HCT116 (cell line): Measurements from ENCODE around the gene FUCA2. TPM values are rescaled to one million over a fixed set of nuclear protein-coding genes. Genes with fewer than 3 reads are reported as not detected.

Experiments used
- ATAC-seq: fragments of 200-7000 bp; cut with Tn5 transposase; 2 replicates; pipeline ENCODE4 v1.9.1; 2020; ENCODE audit warnings: mild to moderate bottlenecking, moderate library complexity
- BruUV-seq: library from RNA; stranded (reverse); fragments of 400-500 nt; replicated peaks from 2 replicates; lab custom pipeline; 2021; lab: Mats Ljungman, UMichigan
- CTCF ChIA-PET: fragments of 300-600 bp; sonication (Branson Sonifier 250); formaldehyde crosslinking; loops from one replicate; lab custom pipeline; 2021; ENCODE audit warnings: antibody characterized with exemption; lab: Charles Lee
- POLR2A ChIA-PET: fragments of 300-600, 350-600 bp; sonication (Branson Sonifier 250); formaldehyde crosslinking; loops from one replicate; lab custom pipeline; 2021; ENCODE audit warnings: antibody characterized with exemption; lab: Charles Lee
- RAD21 ChIA-PET, 2 experiments: fragments of 300-600 bp; sonication (Branson Sonifier 250); formaldehyde crosslinking; loops; one replicate each; lab custom pipeline; 2023; ENCODE audit warnings: low total read pairs in 2 of 2; ENCODE audit not compliant: uncharacterized antibody in 2 of 2, unreplicated experiment in 2 of 2, low non-redundant PET in 1 of 2; lab: Charles Lee
- DNase-seq: peaks from one replicate; pipeline ENCODE4 v3.0.0-alpha.2; 2010; ENCODE audit warnings: low read depth, low spot score
- H2AFZ ChIP-seq: fragments of 200-600 bp; shearing (Covaris generic), sonication (generic); 2 replicates; pipeline ENCODE4 v1.6.1; 2017; ENCODE audit warnings: low read depth, mixed run types, mixed read lengths, antibody characterized with exemption, low read length; ENCODE audit not compliant: poor library complexity, severe bottlenecking
- H3K27ac ChIP-seq: 2 replicates; pipeline ENCODE4 v1.5.1; 2012; ENCODE audit warnings: low read depth, low read length
- H3K27me3 ChIP-seq: fragments of 200-600 bp; sonication (generic); 2 replicates; pipeline ENCODE4 v1.6.1; 2016; ENCODE audit warnings: mixed run types, low read length, mixed read lengths; ENCODE audit not compliant: insufficient read depth
- H3K36me3 ChIP-seq, 2 experiments: fragments of 200-500 bp in 1 of 2; fragments of 200-600 bp in 1 of 2; sonication (Bioruptor generic) in 1 of 2; sonication (generic) in 1 of 2; 2 replicates each; pipeline versions ENCODE4 v1.5.1 to v1.6.1; 2014 to 2016; ENCODE audit warnings: low read length in 2 of 2, inconsistent platforms in 1 of 2, mixed read lengths in 1 of 2, mixed run types in 1 of 2; ENCODE audit not compliant: insufficient read depth in 2 of 2, control insufficient read depth in 1 of 2
- H3K4me1 ChIP-seq, 2 experiments: fragments of 200-600 bp in 1 of 2; sonication (generic) in 1 of 2; 2 replicates each; pipeline versions ENCODE4 v1.5.1 to v1.6.1; 2012 to 2017; ENCODE audit warnings: low read length in 2 of 2, inconsistent platforms in 1 of 2, mild to moderate bottlenecking in 1 of 2, mixed read lengths in 1 of 2, mixed run types in 1 of 2, moderate library complexity in 1 of 2; ENCODE audit not compliant: insufficient read depth in 2 of 2, control insufficient read depth in 1 of 2
- H3K4me2 ChIP-seq: fragments of 200-600 bp; sonication (generic); 2 replicates; pipeline ENCODE4 v1.6.1; 2017; ENCODE audit warnings: mixed run types, low read length, mixed read lengths
- H3K4me3 ChIP-seq, 2 experiments: fragments of 200-600 bp in 1 of 2; sonication (generic) in 1 of 2; replicated peaks in 1 of 2; 2 replicates each; pipeline ENCODE4 v1.5.1; 2011 to 2016; ENCODE audit warnings: low read length in 2 of 2, control low read depth in 1 of 2, low read depth in 1 of 2, mild to moderate bottlenecking in 1 of 2, mixed read lengths in 1 of 2, mixed run types in 1 of 2
- H3K79me2 ChIP-seq: fragments of 200-600 bp; sonication (generic); 2 replicates; pipeline ENCODE4 v1.6.1; 2017; ENCODE audit warnings: mild to moderate bottlenecking, mixed run types, low read length, moderate library complexity, mixed read lengths; ENCODE audit not compliant: insufficient read depth
- H3K9ac ChIP-seq: fragments of 200-600 bp; sonication (generic); 2 replicates; pipeline ENCODE4 v1.6.1; 2016; ENCODE audit warnings: low read length, mixed read lengths
- H3K9me2 ChIP-seq: fragments of 200-600 bp; sonication (generic), shearing (Covaris generic); 2 replicates; pipeline ENCODE4 v1.6.1; 2017; ENCODE audit warnings: mixed run types, mild to moderate bottlenecking, moderate library complexity; ENCODE audit not compliant: insufficient read depth
- H3K9me3 ChIP-seq, 2 experiments: fragments of 200-500 bp in 1 of 2; fragments of 200-600 bp in 1 of 2; sonication (Bioruptor generic) in 1 of 2; sonication (generic) in 1 of 2; 2 replicates each; pipeline ENCODE4 v1.6.1; 2014 to 2017; ENCODE audit warnings: low read length in 2 of 2, mixed read lengths in 2 of 2, inconsistent platforms in 1 of 2, low read depth in 1 of 2, mild to moderate bottlenecking in 1 of 2, mixed run types in 1 of 2, moderate library complexity in 1 of 2; ENCODE audit not compliant: control insufficient read depth in 1 of 2, insufficient read depth in 1 of 2
- H4K20me1 ChIP-seq: fragments of 200-600 bp; sonication (generic), shearing (Covaris generic); 2 replicates; pipeline ENCODE4 v1.6.1; 2017; ENCODE audit warnings: mixed run types, mild to moderate bottlenecking, moderate library complexity; ENCODE audit not compliant: insufficient read depth
- ELF1 ChIP-seq: IDR thresholded peaks from 2 replicates; pipeline ENCODE4 v1.6.1; 2012; ENCODE audit warnings: low read depth, borderline replicate concordance
- JUND ChIP-seq: IDR thresholded peaks from 2 replicates; pipeline ENCODE4 v1.6.1; 2012
- RAD21 ChIP-seq: IDR thresholded peaks from 2 replicates; pipeline ENCODE4 v1.6.1; 2012; ENCODE audit warnings: low read depth, mild to moderate bottlenecking
- REST ChIP-seq: IDR thresholded peaks from 2 replicates; pipeline ENCODE4 v1.6.1; 2012; ENCODE audit warnings: low read depth
- SIN3A ChIP-seq: IDR thresholded peaks from 2 replicates; pipeline ENCODE4 v1.6.1; 2012; ENCODE audit warnings: low read depth
- SP1 ChIP-seq: IDR thresholded peaks from 2 replicates; pipeline ENCODE4 v1.6.1; 2012; ENCODE audit warnings: low read depth
- SRF ChIP-seq: IDR thresholded peaks from 2 replicates; pipeline ENCODE4 v1.6.1; 2012; ENCODE audit warnings: low read depth
- TCF7L2 ChIP-seq: IDR thresholded peaks from 2 replicates; pipeline ENCODE4 v1.7.0; 2011; ENCODE audit warnings: borderline replicate concordance, inconsistent platforms; ENCODE audit not compliant: insufficient read depth, insufficient read length; ENCODE audit errors: extremely low read depth
- YY1 ChIP-seq: IDR thresholded peaks from 2 replicates; pipeline ENCODE4 v1.6.1; 2011; ENCODE audit warnings: low read length, low read depth, moderate library complexity, mild to moderate bottlenecking; ENCODE audit not compliant: insufficient replicate concordance; ENCODE audit errors: extremely low read depth
- ZBTB33 ChIP-seq: IDR thresholded peaks from 2 replicates; pipeline ENCODE4 v1.6.1; 2011; ENCODE audit warnings: mild to moderate bottlenecking, low read length, moderate library complexity; ENCODE audit not compliant: insufficient replicate concordance; ENCODE audit errors: extremely low read depth
- ZNF274 ChIP-seq: fragments of 200-500 bp; sonication (Bioruptor generic); IDR thresholded peaks from 2 replicates; pipeline ENCODE4 v1.6.1; 2014; ENCODE audit warnings: mild to moderate bottlenecking, low read depth, low read length, inconsistent platforms
- intact Hi-C: fragments of 100-400 bp; cut with micrococcal nuclease; formaldehyde crosslinking; loops from 2 replicates; pipeline ENCODE4 v1.10.0; 2022
- total RNA-seq: library from RNA; stranded (reverse); gene quantifications from one replicate; pipeline ENCODE4 v1.2.1, GENCODE V29; 2021; ENCODE audit not compliant: unreplicated experiment

FUCA2 gene
- total RNA-seq, 1 experiment from 2014 or later: 75.4 TPM

- TF ChIP-seq REST (no peak), SRF (no peak), ZBTB33 (no peak), JUND (no peak)
- TF ChIP-seq, all 23 proteins: peak for 0
Observed at GRCh38 chr6:143535189-143535614, 23.7 kb upstream of the FUCA2 start (continued).

- peaks cover 3 to 7% of the 10 kb centered on the region in 2 experiments; a peak in 3 of 4 replicates for H3K4me1 ChIP-seq
- intact Hi-C loops: no loop called here
- POLR2A ChIA-PET: no interaction called here
- no peak for TF ChIP-seq SP1
- no peak for TF ChIP-seq REST
- no peak for TF ChIP-seq YY1
- TF ChIP-seq SIN3A: no peak
- TF ChIP-seq TCF7L2: no peak
- no peak for TF ChIP-seq RAD21
- no peak for TF ChIP-seq ELF1
- no peak for TF ChIP-seq SRF
- TF ChIP-seq ZNF274: no peak
- H2AFZ ChIP-seq: no peak overlapping the region
- ATAC-seq: no peak
- no peak overlapping the region for H3K27ac ChIP-seq
- H4K20me1 ChIP-seq: no peaks in the 10 kb centered on the region
- H3K36me3 ChIP-seq: no peaks in the 10 kb centered on the region
- RAD21 ChIA-PET: no interaction called here
- no peak for DNase-seq
- H3K4me2 ChIP-seq: no peak overlapping the region
- no TSS peak for BruUV-seq
- no peaks in the 10 kb centered on the region for H3K79me2 ChIP-seq
- no peaks in the 10 kb centered on the region for H3K9me3 ChIP-seq
- CTCF ChIA-PET: no interaction called here
- no peaks in the 10 kb centered on the region for H3K9me2 ChIP-seq
- no peak overlapping the region for H3K4me3 ChIP-seq
- no peaks in the 10 kb centered on the region for H3K27me3 ChIP-seq
- H3K9ac ChIP-seq: no peak overlapping the region
Observed at GRCh38 chr6:143531720-143532499, 20.4 kb upstream of the FUCA2 start.
